HG03060 (cell line): Measurements from ENCODE around the gene UGDH.
"Not testable (repeated sequence)": the region's sequence is repeated elsewhere in the genome, so short reads cannot be mapped to it uniquely, and the experiment has no call there.

Experiments
- ATAC-seq: cut with Tn5 transposase; IDR thresholded peaks from one replicate; pipeline ENCODE4 v1.9.1; 2021; ENCODE audit warnings: low read depth, moderate number of reproducible peaks; ENCODE audit not compliant: unreplicated experiment

Gene UGDH

DNA sequence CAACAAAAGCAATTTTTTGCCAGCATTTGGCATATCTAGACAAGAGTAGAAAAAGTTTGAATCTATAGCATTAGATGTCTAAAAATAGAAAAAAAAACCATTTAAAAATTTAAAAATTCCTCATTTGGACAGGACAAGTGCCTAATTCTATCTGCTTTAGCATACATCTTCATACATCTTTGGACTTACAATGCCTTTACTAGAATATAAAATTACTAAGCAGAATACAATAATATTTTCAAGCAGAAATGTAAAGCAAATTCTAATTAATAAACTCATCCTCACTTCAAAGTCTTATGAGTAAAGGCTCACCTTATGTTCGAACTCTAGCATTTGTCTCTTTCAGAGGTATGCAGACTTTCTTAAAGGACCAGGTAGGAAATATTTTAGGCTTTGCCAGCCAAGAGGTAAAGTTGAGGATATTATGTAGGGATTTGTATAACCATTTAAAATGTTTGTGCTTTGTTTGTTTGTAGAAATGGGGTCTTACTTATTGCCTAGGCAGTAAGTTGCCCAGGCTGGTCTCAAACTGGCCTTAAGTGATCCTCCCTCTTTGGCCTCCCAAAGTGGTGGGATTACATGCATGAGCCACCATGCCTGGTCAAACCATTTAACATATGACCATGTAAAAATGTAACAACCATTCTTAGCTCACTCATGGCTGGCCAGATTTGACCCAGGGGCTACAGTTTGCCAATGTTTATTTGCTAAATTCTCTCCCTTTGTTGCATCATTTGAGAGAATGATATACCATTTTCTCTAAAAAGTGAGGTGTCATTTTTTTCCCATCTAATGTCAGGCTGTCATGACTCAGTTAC lies 29.1 kb downstream of the UGDH start:
- no peak for ATAC-seq

DNA sequence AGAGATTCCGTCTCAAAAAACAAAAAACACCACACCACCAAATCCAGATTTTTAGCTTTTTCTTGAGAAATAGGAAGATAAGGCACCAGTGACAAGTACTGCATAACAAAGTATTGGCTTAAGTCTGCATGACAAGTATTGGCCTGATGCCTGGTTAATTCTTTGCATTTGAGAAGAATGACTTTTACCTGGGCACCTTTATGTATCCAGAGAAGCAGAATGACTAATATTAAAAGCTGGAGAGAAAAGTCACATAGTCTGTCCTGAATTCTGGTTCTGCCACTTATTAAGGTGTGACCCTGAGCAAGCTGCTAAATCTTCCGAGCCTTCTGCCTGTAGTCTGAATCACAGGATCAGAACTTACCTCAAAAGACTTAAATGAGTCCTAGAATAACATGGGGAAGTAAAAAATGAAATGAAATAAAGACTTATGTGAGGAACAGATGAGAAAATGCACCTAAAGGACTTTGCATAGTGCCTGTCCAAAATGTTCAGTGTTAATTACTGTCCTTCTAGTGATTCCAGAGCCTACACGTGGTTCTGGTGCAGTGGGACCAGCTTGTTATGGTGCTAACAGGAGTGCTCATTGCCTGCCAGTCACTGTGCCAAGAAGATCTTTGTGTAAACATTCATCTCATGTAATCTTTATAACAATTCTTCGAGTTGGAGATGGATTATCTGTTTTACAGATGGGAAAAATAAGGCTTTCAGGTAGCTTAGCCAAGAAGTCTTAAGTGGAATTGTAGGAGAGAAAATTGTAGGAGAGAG lies 31.6 kb downstream of the UGDH start:
- ATAC-seq: no peak

DNA sequence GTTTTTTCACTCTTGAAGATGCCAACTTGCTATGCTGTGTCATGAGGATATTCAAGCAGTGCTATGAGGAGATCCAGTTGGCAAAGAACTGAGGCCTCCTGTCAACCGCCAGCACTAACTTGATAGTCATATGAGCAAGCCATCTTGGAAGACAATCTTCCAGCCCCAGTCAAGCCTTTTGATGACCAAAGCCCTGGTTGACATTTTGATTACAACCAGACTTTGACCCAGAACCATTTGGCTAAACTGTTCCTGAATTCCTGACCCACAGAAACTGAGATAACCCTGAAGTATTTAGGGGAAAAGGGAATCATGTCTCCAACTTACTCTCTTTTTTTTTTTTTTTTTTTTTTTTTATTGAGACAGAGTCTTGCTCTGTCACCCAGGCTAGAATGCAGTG lies 32.9 kb downstream of the UGDH start:
- ATAC-seq: no peak

- ATAC-seq: no peak
Observed at GRCh38 chr4:39490322-39490721, 36.9 kb downstream of the UGDH start.

DNA sequence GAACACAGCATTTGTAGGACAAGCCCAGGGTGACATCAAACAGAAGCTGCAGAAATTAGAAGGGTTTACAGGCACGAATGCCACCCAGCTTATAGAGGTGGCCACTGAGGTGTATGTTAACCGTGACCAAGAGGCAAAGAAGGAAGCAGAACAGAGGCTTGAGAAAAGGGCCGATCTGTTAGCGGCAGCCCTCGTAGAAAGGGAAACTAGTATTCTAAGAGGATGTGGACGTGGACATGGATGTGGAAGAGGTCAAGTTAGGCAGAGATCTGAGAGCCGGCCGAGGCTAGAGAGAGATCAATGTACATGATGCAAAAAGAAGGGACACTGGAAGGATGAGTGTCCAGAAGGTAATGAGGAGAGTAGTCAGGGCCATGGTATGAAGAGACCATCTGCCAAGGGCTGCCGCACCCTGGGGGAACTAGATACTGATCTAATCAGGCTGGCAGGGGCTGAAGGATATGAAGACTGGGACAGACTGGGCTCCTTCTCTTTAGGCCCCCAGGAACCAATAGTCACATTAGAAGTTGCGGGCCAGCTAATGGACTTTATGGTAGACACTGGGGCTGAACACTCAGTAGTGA lies 40.9 kb downstream of the UGDH start:
- no peak for ATAC-seq

- ATAC-seq: no peak
Observed at GRCh38 chr4:39484582-39485272, 42.5 kb downstream of the UGDH start.

DNA sequence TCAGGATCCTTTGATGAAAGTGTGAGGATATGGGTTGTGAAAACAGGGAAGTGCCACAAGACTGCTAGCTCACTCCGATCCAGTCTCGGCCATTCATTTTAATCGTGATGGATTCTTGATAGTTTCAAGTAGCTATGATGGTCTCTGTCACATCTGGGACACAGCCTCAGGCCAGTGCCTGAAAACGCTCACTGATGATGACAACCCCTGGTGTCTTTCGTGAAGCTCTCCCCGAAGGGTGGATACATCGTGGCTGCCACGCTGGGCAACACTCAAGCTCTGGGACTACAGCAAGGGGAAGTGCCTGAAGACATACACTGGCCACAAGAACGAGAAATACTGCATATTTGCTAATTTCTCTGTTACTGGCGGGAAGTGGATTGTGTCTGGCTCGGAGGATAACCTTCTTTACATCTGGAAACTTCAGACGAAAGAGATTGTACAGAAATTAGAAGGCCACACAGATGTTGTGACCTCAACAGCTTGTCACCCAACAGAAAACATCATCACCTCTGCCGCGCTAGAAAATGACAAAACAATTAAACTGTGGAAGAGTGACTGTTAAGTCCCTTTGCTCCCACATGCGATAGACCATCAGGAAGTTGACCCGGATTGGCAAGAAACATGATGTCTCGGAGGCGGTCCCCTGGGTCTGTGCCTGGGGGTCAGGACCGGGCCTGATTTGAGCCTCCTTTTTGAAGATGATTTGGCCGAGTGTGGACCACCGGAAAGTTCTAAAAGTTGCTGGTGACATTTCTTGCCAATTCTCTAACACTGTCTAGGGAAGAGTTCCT lies 46.1 kb downstream of the UGDH start:
- ATAC-seq: no peak

GRCh38 chr4:39480251-39480650 lies 47.0 kb downstream of the UGDH start:
- ATAC-seq: no peak

GRCh38 chr4:39476187-39476895 lies 50.9 kb downstream of the UGDH start:
- ATAC-seq: no peak

GRCh38 chr4:39472396-39472795 lies 54.8 kb downstream of the UGDH start:
- no peak for ATAC-seq

- ATAC-seq: no peak
Observed at GRCh38 chr4:39470402-39470801, 56.8 kb downstream of the UGDH start.

GRCh38 chr4:39469429-39470077 lies 57.7 kb downstream of the UGDH start:
- peak; percentile 91 for ATAC-seq

- ATAC-seq: no peak
Observed at GRCh38 chr4:39467464-39467863, 59.8 kb downstream of the UGDH start.

DNA sequence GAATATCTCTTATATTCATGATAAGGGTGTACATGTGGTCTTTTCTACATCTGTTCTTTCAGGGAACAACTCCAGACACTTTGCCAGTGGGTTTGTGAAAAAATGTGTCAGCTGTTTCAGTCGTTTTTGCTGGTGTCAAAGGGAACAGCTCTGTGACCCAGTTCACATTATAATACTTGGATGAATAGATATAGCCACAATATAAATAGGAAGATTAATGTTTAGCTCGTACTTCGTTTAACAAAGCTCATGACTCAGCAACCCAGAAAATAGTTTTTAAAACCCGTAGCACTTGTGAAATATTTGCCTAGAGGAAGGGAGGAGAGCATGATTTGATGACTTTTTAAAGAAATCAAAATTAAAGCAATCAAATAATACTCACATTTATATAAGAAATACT lies 60.5 kb downstream of the UGDH start:
- no peak for ATAC-seq

- ATAC-seq: no peak
Observed at GRCh38 chr4:39464886-39465501, 62.2 kb downstream of the UGDH start.

GRCh38 chr4:39458505-39459300 lies 68.5 kb downstream of the UGDH start, which contains the start of the genes LIAS and RPL9:
Gene LIAS, plus strand, starts transcription at chr4:39459056. Its CDS starts 62 bp downstream, at chr4:39459118.
Gene RPL9, minus strand, starts transcription at chr4:39458922. Its CDS starts 483 bp downstream, at chr4:39458439.
- ATAC-seq: peak; percentile 88

DNA sequence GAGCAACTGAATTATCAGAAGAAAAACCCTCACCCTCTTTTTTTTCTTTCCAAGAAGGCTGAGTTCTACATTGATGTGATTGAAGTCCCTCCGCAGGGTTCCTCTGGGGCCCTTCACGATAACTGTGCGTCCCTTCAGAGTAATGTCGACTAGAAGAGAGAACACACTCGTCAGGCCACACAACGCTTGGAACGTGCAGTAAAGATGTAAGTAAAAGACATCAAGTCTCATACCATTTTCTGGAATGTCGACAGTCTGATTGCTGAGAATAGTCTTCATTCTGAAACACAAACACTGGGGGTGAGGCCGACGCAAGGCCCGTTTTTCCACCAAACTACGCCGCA lies 69.1 kb downstream of the UGDH start:
- not testable (repeated sequence) for ATAC-seq
